ENCODE measurements around the gene PACRG.

The PACRG gene

DNA sequence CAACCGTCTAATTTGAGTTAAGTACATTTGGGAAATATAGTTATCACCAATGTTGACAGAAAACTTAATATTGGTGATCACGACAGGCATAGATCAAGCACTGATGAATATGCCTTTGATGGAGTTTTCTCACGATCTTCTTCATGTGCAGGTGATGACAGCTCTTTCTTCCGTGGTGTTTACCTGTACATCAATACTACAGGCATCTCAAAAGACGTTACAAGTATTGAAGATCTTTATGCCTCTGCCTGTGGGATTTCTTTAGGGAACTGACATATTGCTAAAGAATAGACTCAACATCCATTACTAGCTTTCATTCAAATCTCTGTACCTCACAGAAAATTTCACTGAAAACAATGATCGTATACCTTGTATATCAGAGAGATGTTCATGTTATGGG is 178.7 kb downstream of the PACRG start:
- no peak overlapping the region for H3K4me2 ChIP-seq (ENCODE audit: low read length)
- no peak overlapping the region for H3K27ac ChIP-seq (ENCODE audit: low read depth, low read length)
- H2BK5ac ChIP-seq (ENCODE audit: low read depth, low read length, poor library complexity), result no peak overlapping the region
- H2BK120ac ChIP-seq (ENCODE audit: insufficient read depth, low read length, poor library complexity), result no peak overlapping the region
- no peak overlapping the region for H3K14ac ChIP-seq (ENCODE audit: low read length)
- H2AK5ac ChIP-seq (ENCODE audit: low read length), result no peak overlapping the region
- no peaks in the 10 kb centered on the region for H3K9me3 ChIP-seq (ENCODE audit: insufficient read depth, low read depth, low read length)
- H3K4me1 ChIP-seq (ENCODE audit: control insufficient read depth in 1 of 2, insufficient read depth in 2 of 2, low read length in 2 of 2), result no peaks in the 10 kb centered on the region
- no peaks in the 10 kb centered on the region for H3K79me2 ChIP-seq (ENCODE audit: control insufficient read depth, insufficient read depth, low read length, poor library complexity)
- no peak overlapping the region for H3K4ac ChIP-seq (ENCODE audit: low read depth, low read length)
- H4K8ac ChIP-seq (ENCODE audit: low read depth, low read length), result no peak overlapping the region
- DNase-seq, result no peak
- no peak overlapping the region for H4K91ac ChIP-seq (ENCODE audit: low read depth, low read length)
- H3K9ac ChIP-seq (ENCODE audit: low read length), result no peak overlapping the region
- H3K36me3 ChIP-seq (ENCODE audit: control insufficient read depth in 1 of 2, insufficient read depth in 2 of 2, low read length in 2 of 2), result no peaks in the 10 kb centered on the region
- H3K23ac ChIP-seq (ENCODE audit: low read length), result no peak overlapping the region
- H2AFZ ChIP-seq (ENCODE audit: insufficient read depth, low read length, poor library complexity), result no peak overlapping the region
- no peak overlapping the region for H3K4me3 ChIP-seq (ENCODE audit: low read depth, low read length)
- no CpG with 5 or more reads among the region's 6 CpGs for WGBS (ENCODE audit: extremely low coverage, insufficient coverage, insufficient read length)
- no peak overlapping the region for H3K18ac ChIP-seq (ENCODE audit: low read length)
- H3K79me1 ChIP-seq (ENCODE audit: low read length), result no peaks in the 10 kb centered on the region
- H4K12ac ChIP-seq (ENCODE audit: low read depth, low read length), result no peak overlapping the region
- H2BK12ac ChIP-seq (ENCODE audit: low read length), result no peak overlapping the region
- no peaks in the 10 kb centered on the region for H3K27me3 ChIP-seq (ENCODE audit: insufficient read depth, low read length)

DNA sequence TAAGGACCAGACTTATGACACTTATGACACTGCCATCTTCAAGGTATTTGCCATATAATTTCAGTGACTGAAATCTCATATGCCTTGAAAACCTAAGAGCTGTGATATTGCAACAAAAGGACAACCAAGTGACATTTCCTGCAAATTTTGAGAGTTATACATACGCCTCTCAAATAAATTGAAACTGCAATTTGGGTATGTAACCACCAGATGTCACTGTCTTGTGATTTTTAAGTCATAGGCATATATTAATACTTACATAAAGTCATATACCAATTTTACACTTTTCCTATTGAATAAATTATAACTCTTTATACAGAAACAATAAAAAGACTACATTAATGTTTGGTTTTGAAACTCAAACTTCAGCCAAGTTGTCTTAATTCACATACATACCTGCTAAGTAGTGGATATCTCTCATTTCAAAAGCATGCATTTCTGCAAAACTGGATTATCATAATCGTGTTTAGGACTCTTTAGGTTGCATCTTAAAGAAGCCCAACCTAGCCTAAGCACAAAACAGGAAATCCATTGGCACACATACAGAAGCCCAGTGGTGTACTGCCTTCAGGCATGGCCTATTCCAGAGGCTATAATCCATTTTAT is 180.2 kb downstream of the PACRG start:
- WGBS (ENCODE audit: extremely low coverage, insufficient coverage, insufficient read length), result no CpG with 5 or more reads among the region's 2 CpGs
- no peak overlapping the region for H3K4me2 ChIP-seq (ENCODE audit: low read length)
- H4K8ac ChIP-seq (ENCODE audit: low read depth, low read length), result no peak overlapping the region
- H3K4me1 ChIP-seq (ENCODE audit: control insufficient read depth in 1 of 2, insufficient read depth in 2 of 2, low read length in 2 of 2), result no peaks in the 10 kb centered on the region
- H3K18ac ChIP-seq (ENCODE audit: low read length), result no peak overlapping the region
- no peaks in the 10 kb centered on the region for H3K79me1 ChIP-seq (ENCODE audit: low read length)
- H2AK5ac ChIP-seq (ENCODE audit: low read length), result no peak overlapping the region
- H3K4me3 ChIP-seq (ENCODE audit: low read depth, low read length), result no peak overlapping the region
- H3K23ac ChIP-seq (ENCODE audit: low read length), result no peak overlapping the region
- H3K27ac ChIP-seq (ENCODE audit: low read depth, low read length), result no peak overlapping the region
- no peak overlapping the region for H3K9ac ChIP-seq (ENCODE audit: low read length)
- H2BK5ac ChIP-seq (ENCODE audit: low read depth, low read length, poor library complexity), result no peak overlapping the region
- no peak overlapping the region for H3K14ac ChIP-seq (ENCODE audit: low read length)
- H2BK120ac ChIP-seq (ENCODE audit: insufficient read depth, low read length, poor library complexity), result no peak overlapping the region
- H2AFZ ChIP-seq (ENCODE audit: insufficient read depth, low read length, poor library complexity), result no peak overlapping the region
- no peak overlapping the region for H4K91ac ChIP-seq (ENCODE audit: low read depth, low read length)
- H3K27me3 ChIP-seq (ENCODE audit: insufficient read depth, low read length), result no peaks in the 10 kb centered on the region
- no peaks in the 10 kb centered on the region for H3K9me3 ChIP-seq (ENCODE audit: insufficient read depth, low read depth, low read length)
- no peak overlapping the region for H4K12ac ChIP-seq (ENCODE audit: low read depth, low read length)
- peak in 1 of 2 donors; percentile 81 for DNase-seq
- H3K4ac ChIP-seq (ENCODE audit: low read depth, low read length), result no peak overlapping the region
- H2BK12ac ChIP-seq (ENCODE audit: low read length), result no peak overlapping the region
- H3K79me2 ChIP-seq (ENCODE audit: control insufficient read depth, insufficient read depth, low read length, poor library complexity), result no peaks in the 10 kb centered on the region
- no peaks in the 10 kb centered on the region for H3K36me3 ChIP-seq (ENCODE audit: control insufficient read depth in 1 of 2, insufficient read depth in 2 of 2, low read length in 2 of 2)

DNA sequence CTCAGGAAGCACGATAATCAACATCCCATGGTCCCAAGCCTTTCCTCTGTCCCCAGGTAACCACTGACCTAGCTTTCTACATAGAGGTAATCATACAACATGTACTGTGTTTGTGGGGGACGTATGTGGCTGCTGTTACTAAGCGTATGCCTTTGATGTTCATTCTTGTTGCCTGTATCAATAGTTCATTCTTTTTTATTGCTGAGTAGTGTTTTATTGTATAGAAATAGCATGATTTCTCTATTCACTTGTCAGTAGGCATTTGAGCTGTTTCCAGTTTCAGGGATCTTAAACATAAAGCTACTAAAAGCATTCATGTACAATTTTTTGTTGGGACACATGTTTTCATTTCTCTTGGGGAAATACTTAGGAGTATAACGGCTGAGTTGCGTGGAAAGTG is 185.4 kb downstream of the PACRG start:
- no peak overlapping the region for H3K4me3 ChIP-seq (ENCODE audit: low read depth, low read length)
- no peak overlapping the region for H2AK5ac ChIP-seq (ENCODE audit: low read length)
- no peaks in the 10 kb centered on the region for H3K9me3 ChIP-seq (ENCODE audit: insufficient read depth, low read depth, low read length)
- no peak overlapping the region for H3K27ac ChIP-seq (ENCODE audit: low read depth, low read length)
- peaks cover 0 to 2% of the 10 kb centered on the region in 2 experiments for H3K4me1 ChIP-seq (ENCODE audit: control insufficient read depth in 1 of 2, insufficient read depth in 2 of 2, low read length in 2 of 2)
- H2AFZ ChIP-seq (ENCODE audit: insufficient read depth, low read length, poor library complexity), result no peak overlapping the region
- WGBS (ENCODE audit: extremely low coverage, insufficient coverage, insufficient read length), result no CpG with 5 or more reads among the region's 5 CpGs
- H2BK12ac ChIP-seq (ENCODE audit: low read length), result no peak overlapping the region
- no peak overlapping the region for H3K23ac ChIP-seq (ENCODE audit: low read length)
- no peak overlapping the region for H2BK120ac ChIP-seq (ENCODE audit: insufficient read depth, low read length, poor library complexity)
- no peak overlapping the region for H4K91ac ChIP-seq (ENCODE audit: low read depth, low read length)
- no peak for DNase-seq
- no peaks in the 10 kb centered on the region for H3K79me1 ChIP-seq (ENCODE audit: low read length)
- no peak overlapping the region for H2BK5ac ChIP-seq (ENCODE audit: low read depth, low read length, poor library complexity)
- H3K36me3 ChIP-seq (ENCODE audit: control insufficient read depth in 1 of 2, insufficient read depth in 2 of 2, low read length in 2 of 2), result no peaks in the 10 kb centered on the region
- no peak overlapping the region for H3K9ac ChIP-seq (ENCODE audit: low read length)
- H3K18ac ChIP-seq (ENCODE audit: low read length), result no peak overlapping the region
- no peak overlapping the region for H4K8ac ChIP-seq (ENCODE audit: low read depth, low read length)
- no peak overlapping the region for H3K4ac ChIP-seq (ENCODE audit: low read depth, low read length)
- no peaks in the 10 kb centered on the region for H3K27me3 ChIP-seq (ENCODE audit: insufficient read depth, low read length)
- no peak overlapping the region for H3K14ac ChIP-seq (ENCODE audit: low read length)
- no peak overlapping the region for H3K4me2 ChIP-seq (ENCODE audit: low read length)
- no peak overlapping the region for H4K12ac ChIP-seq (ENCODE audit: low read depth, low read length)
- H3K79me2 ChIP-seq (ENCODE audit: control insufficient read depth, insufficient read depth, low read length, poor library complexity), result no peaks in the 10 kb centered on the region

DNA sequence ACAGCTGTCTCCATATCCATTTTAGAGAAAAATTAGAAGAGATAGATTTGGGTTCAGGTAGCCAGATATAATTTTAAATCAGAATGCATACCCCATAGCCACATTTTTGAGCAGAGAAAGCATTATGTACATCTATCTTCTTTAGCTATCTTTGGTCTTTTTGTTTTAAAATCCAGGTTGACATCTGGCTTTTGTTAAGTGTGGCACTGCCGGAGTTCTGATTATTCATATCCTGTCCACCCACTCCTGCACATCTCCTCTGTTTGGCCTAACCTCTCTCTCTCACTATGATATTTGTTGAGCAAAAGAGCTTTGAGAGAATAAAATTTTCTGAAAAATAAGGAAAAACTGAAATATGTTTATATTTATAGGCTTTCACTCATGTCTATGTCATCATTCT is 189.7 kb downstream of the PACRG start:
- no peak overlapping the region for H3K4ac ChIP-seq (ENCODE audit: low read depth, low read length)
- H2BK12ac ChIP-seq (ENCODE audit: low read length), result no peak overlapping the region
- H3K79me1 ChIP-seq (ENCODE audit: low read length), result no peaks in the 10 kb centered on the region
- H3K27me3 ChIP-seq (ENCODE audit: insufficient read depth, low read length), result no peaks in the 10 kb centered on the region
- no peak overlapping the region for H3K4me2 ChIP-seq (ENCODE audit: low read length)
- no peak overlapping the region for H3K27ac ChIP-seq (ENCODE audit: low read depth, low read length)
- H2AFZ ChIP-seq (ENCODE audit: insufficient read depth, low read length, poor library complexity), result no peak overlapping the region
- H3K9me3 ChIP-seq (ENCODE audit: insufficient read depth, low read depth, low read length), result no peaks in the 10 kb centered on the region
- H3K79me2 ChIP-seq (ENCODE audit: control insufficient read depth, insufficient read depth, low read length, poor library complexity), result no peaks in the 10 kb centered on the region
- no peak overlapping the region for H3K14ac ChIP-seq (ENCODE audit: low read length)
- no peak overlapping the region for H2AK5ac ChIP-seq (ENCODE audit: low read length)
- WGBS (ENCODE audit: extremely low coverage, insufficient coverage, insufficient read length), result no CpG with 5 or more reads among the region's 1 CpG
- no peak overlapping the region for H4K8ac ChIP-seq (ENCODE audit: low read depth, low read length)
- H4K12ac ChIP-seq (ENCODE audit: low read depth, low read length), result no peak overlapping the region
- no peak overlapping the region for H3K23ac ChIP-seq (ENCODE audit: low read length)
- no peak overlapping the region for H4K91ac ChIP-seq (ENCODE audit: low read depth, low read length)
- H3K36me3 ChIP-seq (ENCODE audit: control insufficient read depth in 1 of 2, insufficient read depth in 2 of 2, low read length in 2 of 2), result no peaks in the 10 kb centered on the region
- no peak overlapping the region for H2BK5ac ChIP-seq (ENCODE audit: low read depth, low read length, poor library complexity)
- no peak for DNase-seq
- H3K9ac ChIP-seq (ENCODE audit: low read length), result no peak overlapping the region
- H3K18ac ChIP-seq (ENCODE audit: low read length), result no peak overlapping the region
- H3K4me1 ChIP-seq (ENCODE audit: control insufficient read depth in 1 of 2, insufficient read depth in 2 of 2, low read length in 2 of 2), result peaks cover 0 to 2% of the 10 kb centered on the region in 2 experiments
- H2BK120ac ChIP-seq (ENCODE audit: insufficient read depth, low read length, poor library complexity), result no peak overlapping the region
- H3K4me3 ChIP-seq (ENCODE audit: low read depth, low read length), result no peak overlapping the region
